Measurements from ENCODE around the gene ARMH4. TPM values are rescaled to one million over a fixed set of nuclear protein-coding genes. Genes with fewer than 3 reads are reported as not detected.

ARMH4 gene
- total RNA-seq, 1 experiment from 2014 or later: 1.9 TPM

DNA sequence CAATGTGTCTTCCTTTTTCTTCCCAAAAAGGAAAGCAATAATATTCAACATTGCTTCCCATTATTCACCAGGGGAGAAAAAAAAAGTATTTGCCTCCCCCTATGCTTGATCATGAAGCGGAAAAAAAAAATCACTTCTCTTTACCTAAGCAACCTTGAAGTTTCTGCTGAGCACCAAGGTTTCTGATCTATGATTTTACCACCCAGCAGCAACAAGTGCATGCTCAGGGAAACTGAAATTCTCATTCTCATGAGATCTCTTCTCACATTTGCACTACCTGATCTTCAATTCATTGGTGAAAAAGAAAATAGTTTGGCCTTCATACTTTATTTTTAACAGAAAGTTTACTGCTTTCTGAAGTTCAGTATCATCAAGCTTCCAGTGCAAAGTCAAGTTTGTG is 125.8 kb downstream of the ARMH4 start:
- DNase-seq: no peak
- H3K36me3 ChIP-seq: no peaks in the 10 kb centered on the region
- H3K4me3 ChIP-seq: no peak overlapping the region
- no peaks in the 10 kb centered on the region for H3K9me3 ChIP-seq
- no peaks in the 10 kb centered on the region for H3K27me3 ChIP-seq

DNA sequence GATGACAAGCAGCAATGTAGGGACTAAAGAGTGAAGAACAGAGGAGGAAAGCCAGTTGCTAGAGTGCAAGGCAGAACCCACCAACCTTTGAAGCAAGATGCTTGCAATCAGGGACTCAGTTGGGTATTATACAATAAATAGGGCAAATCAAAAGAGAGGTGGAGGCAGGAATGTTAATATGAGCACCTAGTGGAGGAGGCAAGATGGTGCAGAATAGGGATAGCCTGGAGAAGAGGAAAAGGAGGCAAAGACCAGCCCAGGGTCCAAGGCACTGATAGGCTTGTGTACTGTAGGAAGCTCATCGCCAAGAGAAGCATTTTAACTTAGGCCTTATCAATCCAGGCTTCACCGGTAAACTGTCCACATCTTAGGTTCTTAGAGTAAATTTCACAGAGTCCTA is 137.2 kb downstream of the ARMH4 start:
- Histone ChIP-seq H3K4me3 (no peak overlapping the region), H3K9me3 (no peaks in the 10 kb centered on the region), H3K36me3 (no peaks in the 10 kb centered on the region), H3K27me3 (no peaks in the 10 kb centered on the region)
- no peak for DNase-seq

DNA sequence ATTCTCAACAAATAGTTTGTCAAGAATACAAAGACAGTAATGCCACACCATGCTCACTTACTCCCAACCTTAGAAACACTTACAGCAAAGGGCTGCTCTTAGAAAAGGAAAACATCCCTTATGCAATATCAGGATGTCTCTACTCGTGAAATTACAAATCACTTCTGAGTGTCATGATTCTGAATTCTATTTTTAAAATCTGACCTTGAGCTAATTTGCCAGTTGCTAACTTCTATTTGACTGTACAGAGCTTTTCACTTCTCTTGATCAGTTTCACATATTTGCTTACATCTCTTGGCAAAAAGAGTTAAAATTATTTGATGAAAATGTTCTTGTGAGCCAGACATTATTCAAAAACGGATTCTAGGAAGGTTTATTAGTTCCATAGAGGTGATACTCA is 149.4 kb downstream of the ARMH4 start:
- Histone ChIP-seq H3K9me3 (no peaks in the 10 kb centered on the region), H3K27me3 (no peaks in the 10 kb centered on the region; the same call in 1 of the 2 replicates), H3K36me3 (no peaks in the 10 kb centered on the region), H3K4me3 (no peak overlapping the region)
- no peak for DNase-seq

DNA sequence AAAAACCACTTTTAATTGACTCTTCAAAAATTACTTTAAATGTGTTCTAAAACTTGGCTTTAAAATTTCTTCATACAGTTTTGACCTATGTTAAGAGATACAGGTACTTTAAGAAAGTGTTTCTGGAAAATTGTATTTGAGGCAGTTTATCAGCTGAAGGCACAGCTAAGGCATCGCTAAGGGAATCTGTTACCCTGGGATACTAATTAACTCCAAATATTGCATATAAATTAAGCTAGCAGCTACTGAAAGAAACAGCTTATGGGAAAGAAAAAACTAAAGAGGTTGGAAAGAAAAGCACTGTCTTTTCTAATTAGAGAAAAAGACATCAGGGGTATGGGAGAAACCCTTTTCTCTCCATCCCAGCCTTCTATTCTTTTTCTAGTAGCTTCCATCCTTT is 152.0 kb downstream of the ARMH4 start:
- no peaks in the 10 kb centered on the region; the same call in 1 of the 2 replicates for H3K27me3 ChIP-seq
- H3K36me3 ChIP-seq: no peaks in the 10 kb centered on the region
- H3K9me3 ChIP-seq: no peaks in the 10 kb centered on the region
- DNase-seq: no peak
- H3K4me3 ChIP-seq: no peak overlapping the region

DNA sequence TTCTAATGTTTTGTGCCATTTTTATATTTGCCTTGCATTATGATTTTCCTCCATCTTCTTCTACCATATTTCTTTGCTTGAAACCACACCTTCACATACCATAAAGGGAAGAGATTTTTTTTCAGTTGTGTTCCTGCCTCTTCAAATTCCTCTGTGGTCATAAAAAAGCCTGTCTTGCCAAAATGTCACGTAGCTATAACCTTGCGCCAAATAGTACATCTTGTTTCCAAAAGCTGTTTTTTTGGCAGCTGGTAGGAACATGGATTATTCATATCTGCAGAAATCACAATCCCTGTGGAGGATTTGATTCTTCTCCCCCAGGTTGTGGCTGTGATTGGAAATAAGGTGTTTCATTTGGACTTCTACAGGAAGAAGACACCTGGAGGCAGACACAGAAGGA is 152.5 kb downstream of the ARMH4 start:
- Histone ChIP-seq H3K4me3 (no peak overlapping the region), H3K9me3 (no peaks in the 10 kb centered on the region), H3K27me3 (no peaks in the 10 kb centered on the region; the same call in 1 of the 2 replicates), H3K36me3 (no peaks in the 10 kb centered on the region)
- no peak for DNase-seq

DNA sequence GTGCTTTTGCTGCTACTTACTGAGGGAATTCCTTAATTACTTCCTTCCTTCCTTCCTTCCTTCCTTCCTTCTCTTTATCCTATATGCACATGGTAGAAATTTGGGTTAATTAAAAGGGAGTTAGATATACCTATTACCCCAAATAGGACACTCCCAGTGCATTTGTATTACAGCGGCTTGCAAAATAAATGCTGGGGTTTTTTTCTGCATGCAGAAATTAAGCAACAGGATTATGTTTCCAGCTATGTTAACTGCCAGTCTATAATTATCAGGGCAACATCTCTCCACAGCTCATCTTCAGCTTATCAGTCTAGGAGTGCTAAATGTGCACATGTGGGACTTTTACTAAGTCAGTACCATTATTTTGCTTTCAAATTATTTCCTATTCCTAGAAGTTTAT is 153.2 kb downstream of the ARMH4 start:
- H3K27me3 ChIP-seq: no peaks in the 10 kb centered on the region; the same call in 1 of the 2 replicates
- no peak overlapping the region for H3K4me3 ChIP-seq
- no peaks in the 10 kb centered on the region for H3K36me3 ChIP-seq
- DNase-seq: no peak
- H3K9me3 ChIP-seq: no peaks in the 10 kb centered on the region

DNA sequence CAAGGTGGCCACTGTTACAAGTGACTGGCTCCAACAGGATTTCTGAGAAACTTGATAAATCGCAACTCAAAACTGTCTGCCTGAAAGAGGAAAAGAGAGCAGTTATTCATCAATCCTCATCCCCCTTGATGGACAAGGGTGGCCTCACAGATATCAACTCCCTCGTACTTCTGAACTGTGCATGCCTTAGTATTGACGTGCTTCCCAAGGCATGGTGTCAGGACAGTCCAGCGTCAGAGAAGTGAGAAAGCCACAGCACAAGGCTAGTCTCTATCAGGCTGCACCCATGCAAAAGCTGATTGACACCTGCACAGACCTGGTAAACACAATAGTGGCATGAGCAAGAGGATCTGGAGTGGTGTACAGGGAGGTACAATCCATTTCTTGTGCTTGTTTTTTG is 160.7 kb downstream of the ARMH4 start:
- DNase-seq: no peak
- Histone ChIP-seq H3K27me3 (no peaks in the 10 kb centered on the region), H3K9me3 (no peaks in the 10 kb centered on the region), H3K36me3 (no peaks in the 10 kb centered on the region), H3K4me3 (no peak overlapping the region)

DNA sequence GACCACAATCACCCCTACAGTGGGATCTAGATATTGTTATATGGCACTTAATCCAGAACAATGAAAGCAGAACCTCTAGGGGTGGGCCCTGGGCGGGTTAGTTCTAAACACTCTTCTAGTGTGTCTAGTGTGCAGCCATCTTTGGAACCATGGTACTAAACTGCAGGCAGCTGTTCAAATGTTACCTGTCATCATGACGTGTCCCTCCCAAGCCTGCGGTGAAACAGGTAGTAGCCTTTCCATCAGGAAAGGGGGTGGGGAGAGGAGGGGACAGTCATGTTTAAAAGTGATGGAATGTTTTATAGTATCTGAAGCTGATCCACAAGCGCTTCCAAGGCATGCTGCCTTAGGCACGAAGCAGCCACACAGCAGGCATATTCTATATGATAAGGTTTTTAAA is 163.6 kb downstream of the ARMH4 start:
- DNase-seq: no peak
- H3K4me3 ChIP-seq: no peak overlapping the region
- no peaks in the 10 kb centered on the region for H3K36me3 ChIP-seq
- no peaks in the 10 kb centered on the region for H3K27me3 ChIP-seq
- H3K9me3 ChIP-seq: no peaks in the 10 kb centered on the region

DNA sequence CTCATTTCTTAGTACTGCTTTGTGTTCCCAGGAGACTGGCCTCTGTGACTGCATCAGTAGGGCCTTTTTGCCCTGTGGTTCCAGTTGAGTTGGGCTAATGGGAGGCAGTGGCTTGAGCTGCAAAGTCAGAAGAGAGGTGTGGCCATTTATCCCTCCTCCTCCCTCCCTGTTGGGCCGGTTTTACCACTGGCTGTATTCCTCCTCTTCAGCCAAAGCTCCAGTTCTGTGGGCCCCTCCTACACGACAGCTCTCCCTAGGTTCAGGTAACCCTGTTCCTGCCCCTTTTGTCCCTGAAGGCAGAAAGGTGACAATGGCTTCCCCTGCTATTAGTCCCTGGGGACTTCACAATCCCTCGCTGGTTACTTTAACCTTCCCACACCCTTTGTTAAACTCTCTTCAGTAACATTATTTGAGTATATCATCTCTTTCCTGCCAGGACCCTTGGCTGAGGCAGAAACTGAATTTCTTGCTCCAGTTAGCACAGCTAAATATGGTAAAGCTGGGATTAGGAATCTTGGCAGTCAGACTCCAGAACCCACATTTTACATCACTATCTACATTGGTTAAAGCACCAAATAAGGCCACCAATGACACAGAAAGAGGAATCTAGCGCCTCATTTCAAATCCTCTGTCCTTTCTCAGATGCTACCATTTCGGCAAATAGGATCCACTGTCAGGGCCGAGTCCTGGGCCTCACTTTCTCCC is 164.3 kb downstream of the ARMH4 start:
- Histone ChIP-seq H3K36me3 (no peaks in the 10 kb centered on the region), H3K27me3 (no peaks in the 10 kb centered on the region), H3K9me3 (no peaks in the 10 kb centered on the region), H3K4me3 (no peak overlapping the region)
- no peak for DNase-seq

DNA sequence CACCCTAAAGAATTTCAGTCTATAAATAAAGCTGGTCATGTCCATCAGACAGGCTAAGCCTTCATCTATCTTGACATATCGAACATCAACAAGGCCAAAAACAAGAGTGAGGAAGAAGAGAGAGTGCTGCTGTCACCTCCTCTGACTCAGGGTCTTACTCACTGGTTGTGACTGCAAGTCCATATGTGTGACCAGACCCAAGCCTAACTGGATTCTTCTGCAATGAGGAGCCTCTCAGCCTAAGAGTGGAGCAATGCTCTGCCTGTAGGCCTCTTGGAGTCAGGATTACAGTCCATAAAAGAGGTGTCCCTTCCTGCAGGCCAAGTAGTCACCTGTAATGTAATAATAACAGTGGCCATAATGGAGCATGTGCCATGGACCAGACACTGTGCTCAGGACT is 165.0 kb downstream of the ARMH4 start:
- H3K9me3 ChIP-seq: no peaks in the 10 kb centered on the region
- H3K4me3 ChIP-seq: no peak overlapping the region
- H3K36me3 ChIP-seq: no peaks in the 10 kb centered on the region
- DNase-seq: no peak
- H3K27me3 ChIP-seq: no peaks in the 10 kb centered on the region

DNA sequence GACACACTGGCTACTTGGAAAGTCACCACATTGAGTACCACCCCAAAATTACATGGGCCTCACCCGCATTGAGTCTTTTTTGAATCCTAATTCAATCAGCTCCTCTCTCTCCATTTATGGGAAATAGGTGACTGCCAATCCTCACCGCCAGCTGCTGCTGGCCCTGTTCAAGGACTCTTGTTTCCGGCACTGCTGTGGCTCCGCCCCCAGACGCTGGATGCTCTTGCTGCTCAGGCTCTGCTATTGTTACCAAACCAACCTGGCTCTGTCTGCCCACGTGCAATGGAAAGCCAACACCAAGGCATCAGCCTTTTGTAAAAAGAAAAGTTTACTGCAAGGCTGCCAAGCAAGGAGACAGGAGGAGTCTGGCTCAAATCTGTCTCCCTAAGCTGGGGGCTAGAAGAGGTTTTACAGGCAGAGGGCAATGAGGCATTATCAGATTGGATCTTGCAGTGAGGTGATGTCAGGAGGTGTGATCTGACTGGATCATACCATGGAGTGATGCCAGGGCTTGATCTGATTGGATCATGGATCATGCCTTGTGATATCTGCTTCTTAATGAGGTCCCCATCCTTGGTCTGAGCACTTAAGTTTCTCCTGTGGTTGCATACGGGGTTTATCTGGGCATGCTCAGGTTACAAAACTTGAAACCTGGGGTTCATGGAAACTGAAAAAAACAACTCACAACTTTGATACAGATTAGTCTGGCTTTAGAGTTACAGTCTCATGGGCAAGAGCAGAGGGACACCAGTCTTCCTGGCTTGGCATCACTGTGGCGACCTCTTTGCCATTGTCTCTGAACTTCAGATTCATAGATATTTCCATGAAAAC is 169.0 kb downstream of the ARMH4 start:
- DNase-seq: no peak
- no peaks in the 10 kb centered on the region for H3K36me3 ChIP-seq
- no peaks in the 10 kb centered on the region for H3K27me3 ChIP-seq
- H3K9me3 ChIP-seq: no peaks in the 10 kb centered on the region
- no peak overlapping the region for H3K4me3 ChIP-seq

DNA sequence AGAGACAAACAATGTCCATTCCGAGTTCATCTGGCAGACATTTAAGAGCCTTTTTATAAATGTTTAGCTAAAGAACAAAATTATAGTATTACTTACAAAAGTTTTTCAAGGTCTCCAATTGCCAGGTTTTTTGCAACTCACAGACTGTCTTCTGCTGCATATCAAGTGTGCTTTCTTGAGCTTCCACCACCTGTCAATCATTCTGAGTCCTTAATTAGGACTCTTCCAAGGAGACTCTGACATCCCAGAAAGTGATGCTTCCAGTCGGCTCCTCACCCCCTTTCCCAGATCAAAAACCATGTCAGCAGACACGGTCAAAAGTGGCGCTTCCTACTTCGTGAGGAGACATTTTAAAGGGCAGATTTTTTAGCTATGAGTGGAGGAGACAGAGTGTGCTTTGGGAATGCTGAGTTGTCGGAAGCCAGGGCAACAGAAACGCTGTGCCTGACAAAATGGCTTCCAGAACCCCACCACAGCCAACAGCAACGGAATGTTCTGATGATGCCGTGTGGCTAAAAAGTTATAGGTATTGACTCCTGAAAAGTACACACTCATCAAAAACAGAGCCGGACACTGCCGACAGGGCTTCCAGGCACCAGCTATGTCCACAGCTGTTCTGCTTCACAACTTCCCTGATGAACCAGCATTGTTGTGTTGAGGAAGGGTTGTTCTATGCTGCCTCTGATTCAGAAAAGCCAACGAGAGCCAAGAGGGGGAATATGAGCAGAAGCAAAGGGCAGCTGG is 170.0 kb downstream of the ARMH4 start:
- H3K36me3 ChIP-seq: no peaks in the 10 kb centered on the region
- H3K4me3 ChIP-seq: no peak overlapping the region
- no peak for DNase-seq
- H3K9me3 ChIP-seq: no peaks in the 10 kb centered on the region
- H3K27me3 ChIP-seq: no peaks in the 10 kb centered on the region

DNA sequence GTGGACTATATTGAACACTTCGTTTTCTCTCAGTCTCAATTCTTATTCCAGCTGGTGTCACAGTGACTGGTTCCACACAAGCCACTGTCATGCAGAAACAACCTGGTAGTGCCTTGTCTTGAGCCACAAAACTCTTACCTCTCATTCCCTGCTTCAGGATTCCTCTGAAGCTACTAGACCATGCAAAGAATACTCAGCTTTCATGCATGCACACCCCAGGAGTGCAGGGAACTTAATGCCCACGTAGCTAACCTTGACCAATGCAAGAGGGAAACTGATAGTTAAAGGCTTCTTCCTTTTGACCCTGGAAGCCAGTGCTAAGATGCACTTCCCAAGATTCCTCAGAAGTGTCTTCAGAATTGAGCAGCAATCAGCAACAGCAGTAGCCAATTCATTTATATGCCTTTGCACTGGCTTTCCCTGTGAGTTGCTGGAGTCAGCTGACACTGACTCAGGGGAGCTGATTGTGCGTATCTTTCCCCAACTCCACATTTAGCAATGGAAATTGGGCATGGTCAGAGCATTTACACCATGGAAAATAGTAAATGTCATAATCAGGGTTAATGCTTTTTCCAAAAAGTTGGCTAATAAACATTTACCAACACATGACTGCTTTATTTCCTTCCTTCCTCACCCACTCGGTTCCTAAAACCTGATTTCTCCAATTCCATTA is 172.5 kb downstream of the ARMH4 start:
- Histone ChIP-seq H3K27me3 (no peaks in the 10 kb centered on the region), H3K9me3 (no peaks in the 10 kb centered on the region), H3K36me3 (no peaks in the 10 kb centered on the region), H3K4me3 (no peak overlapping the region)
- DNase-seq: no peak

DNA sequence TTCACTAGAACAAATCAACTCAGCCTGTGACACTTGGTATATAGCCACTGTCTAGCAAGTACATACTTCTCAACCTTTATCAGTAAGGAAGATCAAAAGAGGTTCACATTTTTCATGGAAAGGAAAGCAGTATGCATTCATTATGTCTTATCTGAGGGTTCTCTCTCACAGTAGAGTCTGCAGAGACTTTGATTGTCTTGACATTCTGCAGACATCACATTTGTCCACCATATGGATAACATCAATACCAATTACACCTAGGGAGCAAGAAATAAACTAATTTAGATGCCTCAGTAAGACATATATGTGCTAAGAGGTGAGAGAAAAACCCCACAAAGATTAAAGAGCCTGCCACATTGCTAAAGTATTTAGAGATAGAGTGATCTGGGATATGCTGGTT is 175.3 kb downstream of the ARMH4 start:
- Histone ChIP-seq H3K27me3 (no peaks in the 10 kb centered on the region), H3K4me3 (no peak overlapping the region), H3K9me3 (no peaks in the 10 kb centered on the region), H3K36me3 (no peaks in the 10 kb centered on the region)
- DNase-seq: no peak

DNA sequence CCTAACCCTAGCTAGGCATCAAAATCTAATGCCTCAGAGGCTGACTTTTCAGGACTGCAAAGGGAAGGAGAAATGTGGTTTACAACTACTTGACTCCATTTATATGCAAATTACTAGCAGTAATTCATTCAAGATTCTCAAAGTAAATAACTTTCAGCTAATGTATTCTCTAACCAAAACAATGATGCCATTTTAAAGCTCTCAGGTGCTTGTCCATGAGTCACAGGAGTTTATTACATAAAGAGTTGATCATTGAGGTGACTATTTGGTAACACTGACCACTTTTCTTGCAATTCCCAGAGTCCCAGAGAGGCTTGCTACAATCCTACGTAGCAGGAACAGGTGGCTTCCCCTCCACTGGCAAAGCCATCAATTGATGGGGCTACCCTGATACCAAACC is 177.1 kb downstream of the ARMH4 start:
- no peaks in the 10 kb centered on the region for H3K9me3 ChIP-seq
- no peaks in the 10 kb centered on the region for H3K27me3 ChIP-seq
- no peak overlapping the region for H3K4me3 ChIP-seq
- DNase-seq: no peak
- H3K36me3 ChIP-seq: no peaks in the 10 kb centered on the region

DNA sequence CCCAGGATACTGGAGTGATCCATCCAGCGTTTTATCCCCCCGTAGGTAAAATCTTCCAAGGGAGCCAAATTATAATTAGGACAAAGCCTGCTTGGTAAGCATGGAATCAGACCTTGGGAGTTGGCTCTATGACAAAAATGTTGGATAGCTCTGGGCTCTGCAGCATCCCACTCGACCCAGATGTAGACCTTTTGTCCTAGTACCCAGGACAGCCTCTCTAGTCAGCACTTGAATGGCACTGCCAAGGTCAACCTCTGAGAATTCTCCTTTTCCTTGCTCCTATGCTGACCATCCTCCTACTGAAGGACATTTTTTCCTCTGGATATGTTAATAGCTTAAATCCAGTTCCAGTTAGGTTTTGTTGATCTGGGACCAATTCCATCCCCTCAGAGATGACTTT is 181.4 kb downstream of the ARMH4 start:
- no peaks in the 10 kb centered on the region for H3K9me3 ChIP-seq
- no peaks in the 10 kb centered on the region for H3K36me3 ChIP-seq
- no peak for DNase-seq
- H3K4me3 ChIP-seq: no peak overlapping the region
- no peaks in the 10 kb centered on the region for H3K27me3 ChIP-seq

DNA sequence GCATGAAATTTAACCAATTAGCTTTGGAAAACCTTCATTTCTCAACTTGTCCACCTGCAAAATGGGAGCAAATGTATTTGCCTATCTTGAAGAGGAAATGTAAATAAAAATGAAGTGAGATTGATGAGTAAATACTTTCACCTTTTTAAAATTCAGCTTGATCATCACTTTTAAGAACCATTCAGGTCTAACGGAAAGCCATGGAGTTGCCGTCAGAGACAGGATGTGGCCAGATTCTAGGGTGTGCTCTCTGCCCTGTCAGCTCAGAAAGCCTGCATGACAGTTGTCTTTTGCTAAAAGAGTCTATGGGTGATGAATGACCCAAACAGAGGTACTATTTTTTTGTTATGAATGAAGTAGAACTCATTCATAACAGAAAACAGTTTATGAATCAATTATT is 181.8 kb downstream of the ARMH4 start:
- Histone ChIP-seq H3K36me3 (no peaks in the 10 kb centered on the region), H3K4me3 (no peak overlapping the region), H3K27me3 (no peaks in the 10 kb centered on the region), H3K9me3 (no peaks in the 10 kb centered on the region)
- no peak for DNase-seq
